T47D (cell line): ENCODE results near the gene LCN10.

Source experiments
- DNase-seq, 2 experiments: peaks; one replicate each; pipeline versions ENCODE4 v3.0.0 to v3.0.0-alpha.2; 2011 to 2012; ENCODE audit warnings: low read depth in 1 of 2, low spot score in 1 of 2
- JUND ChIP-seq: IDR thresholded peaks from 2 replicates; pipeline ENCODE4 v1.6.1; 2012; ENCODE audit warnings: low read depth
- in situ Hi-C: cut with HindIII; loops from 2 replicates; pipeline ENCODE4 v1.10.0; 2016; ENCODE audit warnings: low sequenced_read_pairs, low pct_unique_long_range_greater_than_20kb

LCN10 gene

GRCh38 chr9:136703276-136703860 is 39.4 kb downstream of the LCN10 start:
- TF ChIP-seq JUND, result no peak
- DNase-seq, result no peak
- in situ Hi-C loops, result no loop called here

GRCh38 chr9:136701668-136702053 is 41.1 kb downstream of the LCN10 start:
- in situ Hi-C loops, result no loop called here
- no peak for DNase-seq
- TF ChIP-seq JUND, result no peak

GRCh38 chr9:136700959-136701667 is 41.6 kb downstream of the LCN10 start:
- in situ Hi-C loops, result no loop called here
- no peak for TF ChIP-seq JUND
- no peak for DNase-seq

- DNase-seq, result no peak
- in situ Hi-C loops, result no loop called here
- no peak for TF ChIP-seq JUND
Observed at GRCh38 chr9:136700304-136700703, 42.4 kb downstream of the LCN10 start.

- no peak for TF ChIP-seq JUND
- no peak for DNase-seq
- in situ Hi-C loops, result no loop called here
Observed at GRCh38 chr9:136698635-136699246, 44.0 kb downstream of the LCN10 start.

- no peak for DNase-seq
Observed at GRCh38 chr9:136697821-136698526, 44.8 kb downstream of the LCN10 start.

GRCh38 chr9:136697146-136697820 is 45.5 kb downstream of the LCN10 start:
- no peak for DNase-seq
- in situ Hi-C loops, result no loop called here
- TF ChIP-seq JUND, result no peak

More at GRCh38 chr9:136697821-136698526, 44.8 kb downstream of the LCN10 start:
- in situ Hi-C loops, result no loop called here
- no peak for TF ChIP-seq JUND

- TF ChIP-seq JUND, result no peak
- in situ Hi-C loops, result no loop called here
- no peak for DNase-seq
Observed at GRCh38 chr9:136696502-136696901, 46.2 kb downstream of the LCN10 start.

- no peak for TF ChIP-seq JUND
- in situ Hi-C loops, result no loop called here
- peak in 1 of 2 experiments; percentile 41 for DNase-seq
Observed at GRCh38 chr9:136695955-136696354, 46.8 kb downstream of the LCN10 start.

GRCh38 chr9:136695435-136695895 is 47.3 kb downstream of the LCN10 start:
- in situ Hi-C loops, result no loop called here
- TF ChIP-seq JUND, result no peak
- peak; percentile 93 to 97 for DNase-seq

GRCh38 chr9:136694872-136695247 is 47.9 kb downstream of the LCN10 start:
- in situ Hi-C loops, result no loop called here
- no peak for TF ChIP-seq JUND
- no peak for DNase-seq

- in situ Hi-C loops, result no loop called here
- TF ChIP-seq JUND, result no peak
- peak; percentile 71 to 92 for DNase-seq
Observed at GRCh38 chr9:136694163-136694871, 48.4 kb downstream of the LCN10 start.
